ENCODE results near the gene TTBK2.

- no peak for TF ChIP-seq CTCF (IDR thresholded peaks at IDR 0.05)
- TF ChIP-seq ZFX (IDR thresholded peaks at IDR 0.05; ENCODE audit: borderline replicate concordance): no peak
These were observed 34.9 kb upstream of the TTBK2 start for GRCh38 chr15:42955518-42955917.

Measured in 22Rv1 (cell line).